Ovary (tissue), 9 donors: Measurements from ENCODE around the gene ZNF132. TPM values are rescaled to one million over a fixed set of nuclear protein-coding genes. Genes with fewer than 3 reads are reported as not detected.

ENCODE experiments used
- DNase-seq, 5 donors: peaks; one replicate each; pipeline ENCODE4 v3.0.0-alpha.2; 2019 to 2020
- H3K27ac ChIP-seq, 2 donors: fragments of 200-600 bp; one replicate each; pipeline versions ENCODE4 v1.5.1 to v1.8.0; 2019 to 2022
- H3K27me3 ChIP-seq: fragments of 200-600 bp; one replicate; pipeline ENCODE4 v1.8.0; 2022
- H3K36me3 ChIP-seq: fragments of 200-600 bp; sonication (generic); one replicate; pipeline ENCODE4 v1.5.1; 2019
- H3K4me1 ChIP-seq: one replicate; pipeline ENCODE4 v1.8.1; 2013; ENCODE audit warnings: mild to moderate bottlenecking, moderate library complexity; ENCODE audit not compliant: insufficient read depth
- H3K4me3 ChIP-seq: fragments of 200-600 bp; sonication (generic); one replicate; pipeline ENCODE4 v1.5.1; 2017
- H3K9me3 ChIP-seq, 2 donors: fragments of 200-600 bp in 1 of 2; sonication (generic) in 1 of 2; one replicate each; pipeline versions ENCODE4 v1.5.1 to v1.8.1; 2013 to 2019; ENCODE audit warnings: mild to moderate bottlenecking in 1 of 2, moderate library complexity in 1 of 2
- CTCF ChIP-seq, 3 donors: fragments of 450-650 bp in 2 of 3; fragments of 200-600 bp in 1 of 3; IDR thresholded peaks; one replicate each; pipeline versions ENCODE4 v1.5.1 to v1.8.0; 2016 to 2022; ENCODE audit warnings: antibody characterized with exemption in 3 of 3, mild to moderate bottlenecking in 1 of 3
- EP300 ChIP-seq: sonication (generic); formaldehyde crosslinking; IDR thresholded peaks from one replicate; pipeline ENCODE4 v1.6.1; 2017; ENCODE audit warnings: antibody characterized with exemption
- POLR2A ChIP-seq: fragments of 450-650 bp; IDR thresholded peaks from one replicate; pipeline ENCODE4 v1.6.1; 2017; ENCODE audit warnings: antibody characterized with exemption, mild to moderate bottlenecking, moderate library complexity
- WGBS, 3 donors: extraction: QIAGEN DNeasy Blood & Tissue Kit in 1 of 3; methylation state at CpG; one replicate each; pipeline versions ENCODE4 v1.1.5 to v1.1.7; 2013 to 2017; 5-methylcytosine and 5-hydroxymethylcytosine counted together
- intact Hi-C, 4 donors: fragments of 100-400 bp; cut with DNase I; formaldehyde crosslinking; loops; one replicate each; pipeline versions ENCODE4 v1.11.0 to v1.15.1; 2022 to 2023
- polyA plus RNA-seq, 2 donors: library from polyadenylated mRNA; stranded (reverse); fragments of 200-250 nt in 1 of 2; fragments of 350-450 nt in 1 of 2; fragmentation: Illumina TruSeq in 1 of 2; extraction: RNeasy Lipid Tissue Mini Kit (QIAGEN cat#74804) in 1 of 2; gene quantifications; one replicate each; pipeline ENCODE4 v1.2.3, GENCODE V29; 2013 to 2014
- total RNA-seq, 7 donors: library from RNA; depleted of rRNA in 2 of 7; stranded (reverse); fragments of >200 nt in 2 of 7; fragmentation: NEBNext Ultra II Directional in 3 of 7; extraction: Animal tissue kit (Norgen Biotek cat#: 25700) in 3 of 7; gene quantifications; one replicate each; pipeline versions ENCODE4 v1.1.0 to v1.2.4, GENCODE V29; 2016 to 2023
- donor health status: DM: no; HTN: no; CAD: no; lungs with moderate emphysema.
- donor health status: DM: no; HTN: no; CAD: no.
- donor health status: Bipolar disorder and iron deficiency.
- donor health status: DM: yes; HTN: yes; CAD: no.
- donor health status: DM: no; HTN: no; CAD: no.
- donor health status: DM: yes; HTN: yes; CAD: no.

Gene ZNF132
- total and polyA plus RNA-seq, 9 donors: 3.3 to 12.5 (median 8.2) TPM

GRCh38 chr19:58409010-58409790 lies 30.8 kb downstream of the ZNF132 start:
- Histone ChIP-seq H3K4me3 (peak overlapping the region; percentile 77), H3K27ac (peak overlapping the region; percentile 78 to 80), H3K27me3 (no peaks in the 10 kb centered on the region), H3K9me3 (no peaks in the 10 kb centered on the region), H3K4me1 (peaks cover 10% of the 10 kb centered on the region), H3K36me3 (no peaks in the 10 kb centered on the region)
- TF ChIP-seq POLR2A (no peak), EP300 (no peak), CTCF (IDR thresholded peaks at IDR 0.05) (no peak)
- 1 to 3% (median 2%) methylated on average over 27 to 34 of the region's 34 CpGs for WGBS, 3 donors
- intact Hi-C loops: no loop called here
- DNase-seq: peak; percentile 41 to 62 (median 61)

- WGBS, 3 donors: 0 to 1% (median 0%) methylated on average over 62 to 100 of the region's 100 CpGs
- no peaks in the 10 kb centered on the region for H3K9me3 ChIP-seq
- no peaks in the 10 kb centered on the region for H3K36me3 ChIP-seq
- peak within 1 kb of the TSS; percentile 80 to 84 for H3K27ac ChIP-seq
- intact Hi-C loops: no loop called here
- peak; percentile 95 to 97 (median 96) for DNase-seq
- H3K4me3 ChIP-seq: peak within 1 kb of the TSS; percentile 77
- TF ChIP-seq EP300 (no peak), CTCF (IDR thresholded peaks at IDR 0.05) (peak in 1 of 3 donors; percentile 6), POLR2A (peak; percentile 88)
- peaks cover 10% of the 10 kb centered on the region for H3K4me1 ChIP-seq
- H3K27me3 ChIP-seq: no peaks in the 10 kb centered on the region
Measured at GRCh38 chr19:58408152-58409009, 31.6 kb downstream of the ZNF132 start, which contains the start of gene ZNF584. ZNF584 (plus strand) TSS chr19:58408649; CDS start chr19:58409148, 499 bp downstream.

- 4 to 10% (median 7%) methylated on average over 21 to 22 of the region's 22 CpGs for WGBS, 3 donors
- no peaks in the 10 kb centered on the region for H3K27me3 ChIP-seq
- H3K4me1 ChIP-seq: peaks cover 10% of the 10 kb centered on the region
- no peak for TF ChIP-seq POLR2A
- no peak for TF ChIP-seq CTCF (IDR thresholded peaks at IDR 0.05)
- TF ChIP-seq EP300: no peak
- peak in 3 of 5 donors; percentile 41 to 49 (median 48) for DNase-seq
- no peaks in the 10 kb centered on the region for H3K9me3 ChIP-seq
- no peaks in the 10 kb centered on the region for H3K36me3 ChIP-seq
- H3K4me3 ChIP-seq: peak overlapping the region; percentile 77
- intact Hi-C loops: no loop called here
- peak overlapping the region; percentile 80 to 84 for H3K27ac ChIP-seq
Measured at GRCh38 chr19:58407658-58408151, 32.2 kb downstream of the ZNF132 start.
